Activated CD4-positive, CD25-positive, alpha-beta regulatory T cell treated with anti-CD3 and anti-CD28 coated beads, Interleukin-2, amount 50 U/mL, for 16 hours (primary cell): ENCODE results near the gene LILRB2.
"Not testable (repeated sequence)": the region's sequence is repeated elsewhere in the genome, so short reads cannot be mapped to it uniquely, and the experiment has no call there.

Experiments
- DNase-seq: peaks from one replicate; pipeline ENCODE4 v3.0.0-alpha.2; 2020; ENCODE audit warnings: low read depth, low spot score

The LILRB2 gene

GRCh38 chr19:54273821-54274220 is 7.1 kb downstream of the LILRB2 start:
- no peak for DNase-seq

- not testable (repeated sequence) for DNase-seq
Observed at GRCh38 chr19:54272181-54272580, 8.7 kb downstream of the LILRB2 start.

GRCh38 chr19:54271587-54271986 is 9.3 kb downstream of the LILRB2 start:
- DNase-seq: not testable (repeated sequence)

GRCh38 chr19:54271106-54271505 is 9.8 kb downstream of the LILRB2 start:
- no peak for DNase-seq

- DNase-seq: no peak
Observed at GRCh38 chr19:54268936-54269335, 12.0 kb downstream of the LILRB2 start.

- peak; percentile 44 for DNase-seq
Observed at GRCh38 chr19:54266133-54266532, 14.8 kb downstream of the LILRB2 start.

GRCh38 chr19:54262470-54262869 is 18.4 kb downstream of the LILRB2 start:
- DNase-seq: no peak

- no peak for DNase-seq
Observed at GRCh38 chr19:54262066-54262465, 18.8 kb downstream of the LILRB2 start.

- no peak for DNase-seq
Observed at GRCh38 chr19:54257116-54257480, 23.8 kb downstream of the LILRB2 start, which contains the start of gene LILRB5. TSS of gene LILRB5 (minus strand) at chr19:54257273. CDS start at chr19:54257193, 80 bp downstream.

GRCh38 chr19:54256250-54257115 is 24.4 kb downstream of the LILRB2 start:
- no peak for DNase-seq

GRCh38 chr19:54255105-54255775 is 25.7 kb downstream of the LILRB2 start:
- no peak for DNase-seq

GRCh38 chr19:54254195-54254906 is 26.6 kb downstream of the LILRB2 start:
- DNase-seq: no peak

- no peak for DNase-seq
Observed at GRCh38 chr19:54253331-54254194, 27.3 kb downstream of the LILRB2 start.

- no peak for DNase-seq
Observed at GRCh38 chr19:54252845-54253244, 28.1 kb downstream of the LILRB2 start.

- no peak for DNase-seq
Observed at GRCh38 chr19:54252243-54252642, 28.7 kb downstream of the LILRB2 start.

GRCh38 chr19:54248016-54248601 is 32.8 kb downstream of the LILRB2 start:
- no peak for DNase-seq

GRCh38 chr19:54247106-54247930 is 33.6 kb downstream of the LILRB2 start:
- no peak for DNase-seq

- no peak for DNase-seq
Observed at GRCh38 chr19:54245936-54246335, 35.0 kb downstream of the LILRB2 start.

- not testable (repeated sequence) for DNase-seq
Observed at GRCh38 chr19:54243809-54244208, 37.1 kb downstream of the LILRB2 start.

- not testable (repeated sequence) for DNase-seq
Observed at GRCh38 chr19:54242646-54243045, 38.3 kb downstream of the LILRB2 start, which contains the start of gene LILRA6. TSS of gene LILRA6 (minus strand) at chr19:54242790.
